GM21619 (cell line): ENCODE measurements around the gene CACNA2D3.

Source experiments
- ATAC-seq: cut with Tn5 transposase; IDR thresholded peaks from one replicate; pipeline ENCODE4 v1.9.1; 2021; ENCODE audit not compliant: unreplicated experiment

CACNA2D3 gene

GRCh38 chr3:54557538-54558428, 435.4 kb downstream of the CACNA2D3 start:
- ATAC-seq, result no peak

- ATAC-seq, result no peak
Measured at GRCh38 chr3:54563501-54564200, 441.3 kb downstream of the CACNA2D3 start.

- ATAC-seq, result no peak
Measured at GRCh38 chr3:54564374-54564925, 442.1 kb downstream of the CACNA2D3 start.

- no peak for ATAC-seq
Measured at GRCh38 chr3:54565956-54566355, 443.6 kb downstream of the CACNA2D3 start.

- no peak for ATAC-seq
Measured at GRCh38 chr3:54567949-54568348, 445.6 kb downstream of the CACNA2D3 start.

- ATAC-seq, result no peak
Measured at GRCh38 chr3:54570008-54570407, 447.7 kb downstream of the CACNA2D3 start.

- ATAC-seq, result no peak
Measured at GRCh38 chr3:54572197-54572895, 450.0 kb downstream of the CACNA2D3 start.

GRCh38 chr3:54573858-54574257, 451.5 kb downstream of the CACNA2D3 start:
- no peak for ATAC-seq

- no peak for ATAC-seq
Measured at GRCh38 chr3:54574906-54575617, 452.7 kb downstream of the CACNA2D3 start.

- ATAC-seq, result no peak
Measured at GRCh38 chr3:54575618-54575960, 453.2 kb downstream of the CACNA2D3 start.

- ATAC-seq, result no peak
Measured at GRCh38 chr3:54577313-54577712, 455.0 kb downstream of the CACNA2D3 start.

GRCh38 chr3:54578417-54578816, 456.1 kb downstream of the CACNA2D3 start:
- no peak for ATAC-seq

- no peak for ATAC-seq
Measured at GRCh38 chr3:54580453-54580852, 458.1 kb downstream of the CACNA2D3 start.

- no peak for ATAC-seq
Measured at GRCh38 chr3:54582424-54582823, 460.1 kb downstream of the CACNA2D3 start.

GRCh38 chr3:54591157-54591556, 468.8 kb downstream of the CACNA2D3 start:
- no peak for ATAC-seq

GRCh38 chr3:54593653-54594052, 471.3 kb downstream of the CACNA2D3 start:
- ATAC-seq, result no peak

- no peak for ATAC-seq
Measured at GRCh38 chr3:54596087-54596486, 473.7 kb downstream of the CACNA2D3 start.

GRCh38 chr3:54599716-54600115, 477.4 kb downstream of the CACNA2D3 start:
- no peak for ATAC-seq

GRCh38 chr3:54600441-54601204, 478.3 kb downstream of the CACNA2D3 start:
- ATAC-seq, result no peak

- ATAC-seq, result no peak
Measured at GRCh38 chr3:54604495-54604894, 482.1 kb downstream of the CACNA2D3 start.
